Heart left ventricle (tissue), 13 donors: ENCODE data around the gene SPINK4.

Experiments used
- POLR2A ChIP-seq, 2 donors: fragments of 450-650 bp; IDR thresholded peaks; one replicate each; pipeline ENCODE4 v1.6.1; 2017; ENCODE audit warnings: antibody characterized with exemption in 2 of 2, mild to moderate bottlenecking in 2 of 2, moderate library complexity in 2 of 2
- TF ChIP-seq, protein P1 (sequence below), 12 donors: fragments of 200-600 bp; sonication (generic) in 4 of 12; IDR thresholded peaks; one replicate each; pipeline versions ENCODE4 v1.5.0 to v1.8.0; 2018 to 2022; ENCODE audit warnings: antibody characterized with exemption in 12 of 12, mild to moderate bottlenecking in 5 of 12
- donor health status: ischemic (EF 13 %, LVEDD 7.1; RV severe dilation, severe dysfunction).
- donor health status: DM: no; HTN: yes; CAD: no.
- donor health status: DM: no; HTN: no; CAD: no.
- donor health status: ischemic (EF 25% LVEDD 6.9; RV normal size, moderate dysfunction).
- donor health status: ischemic (EF 25% LVEDD 5.7; RV mildly dilated, moderate dysfunction).
- donor health status: ischemic (EF 35%, LVEDD 5.7; RV mildly dilated, moderate dysfunction).
- donor health status: nonischemic (EF 11% LVEDD 7.7; RV severe dilation, severe dysfunction).
- donor health status: DM: yes; HTN: yes; CAD: no.
- donor health status: PGD.
- donor health status: ischemic (EF 29% LVEDD 5.4; RV normal size, mild dysfunction).
- donor health status: nonischemic (EF 23%, LVEDD 6.1; RV moderate dilation, normal function).

DNA sequence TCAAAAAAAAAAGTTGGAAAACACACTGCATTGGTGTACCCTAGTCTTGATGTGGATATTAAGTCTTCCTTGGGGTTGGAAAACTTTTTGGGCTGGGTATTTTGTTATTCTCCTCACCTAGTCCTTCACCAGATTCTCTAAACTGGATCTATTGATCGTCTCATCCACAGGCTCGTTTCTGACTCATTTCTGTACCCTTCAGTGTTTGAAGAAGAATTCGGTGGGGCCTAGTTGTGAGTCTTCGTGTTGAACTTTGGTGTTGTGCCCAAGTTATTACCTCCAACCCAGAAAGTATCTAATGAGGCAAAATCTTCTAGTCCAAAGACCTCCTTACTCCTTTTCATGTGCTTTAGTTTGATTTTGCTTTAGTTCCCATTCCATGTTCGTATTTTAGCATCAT lies 51.9 kb downstream of the SPINK4 start:
- TF ChIP-seq, protein P1, sequence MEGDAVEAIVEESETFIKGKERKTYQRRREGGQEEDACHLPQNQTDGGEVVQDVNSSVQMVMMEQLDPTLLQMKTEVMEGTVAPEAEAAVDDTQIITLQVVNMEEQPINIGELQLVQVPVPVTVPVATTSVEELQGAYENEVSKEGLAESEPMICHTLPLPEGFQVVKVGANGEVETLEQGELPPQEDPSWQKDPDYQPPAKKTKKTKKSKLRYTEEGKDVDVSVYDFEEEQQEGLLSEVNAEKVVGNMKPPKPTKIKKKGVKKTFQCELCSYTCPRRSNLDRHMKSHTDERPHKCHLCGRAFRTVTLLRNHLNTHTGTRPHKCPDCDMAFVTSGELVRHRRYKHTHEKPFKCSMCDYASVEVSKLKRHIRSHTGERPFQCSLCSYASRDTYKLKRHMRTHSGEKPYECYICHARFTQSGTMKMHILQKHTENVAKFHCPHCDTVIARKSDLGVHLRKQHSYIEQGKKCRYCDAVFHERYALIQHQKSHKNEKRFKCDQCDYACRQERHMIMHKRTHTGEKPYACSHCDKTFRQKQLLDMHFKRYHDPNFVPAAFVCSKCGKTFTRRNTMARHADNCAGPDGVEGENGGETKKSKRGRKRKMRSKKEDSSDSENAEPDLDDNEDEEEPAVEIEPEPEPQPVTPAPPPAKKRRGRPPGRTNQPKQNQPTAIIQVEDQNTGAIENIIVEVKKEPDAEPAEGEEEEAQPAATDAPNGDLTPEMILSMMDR (IDR thresholded peaks at IDR 0.05): no peak
- TF ChIP-seq POLR2A (IDR thresholded peaks at IDR 0.05): no peak
